Measurements from ENCODE around the gene FAM228B.
"Not testable (repeated sequence)": the region's sequence is repeated elsewhere in the genome, so short reads cannot be mapped to it uniquely, and the experiment has no call there.

Gene FAM228B

GRCh38 chr2:24104110-24104650, 19.1 kb upstream of the FAM228B start:
- no peak for DNase-seq

GRCh38 chr2:24104906-24105305, 18.4 kb upstream of the FAM228B start:
- DNase-seq = no peak

GRCh38 chr2:24105816-24106215, 17.5 kb upstream of the FAM228B start:
- DNase-seq = no peak

GRCh38 chr2:24106786-24107185, 16.5 kb upstream of the FAM228B start:
- no peak for DNase-seq

GRCh38 chr2:24107336-24107735, 15.9 kb upstream of the FAM228B start:
- no peak for DNase-seq

- not testable (repeated sequence) for DNase-seq
These were observed 13.8 kb upstream of the FAM228B start for GRCh38 chr2:24109431-24109830.

GRCh38 chr2:24110660-24111303, 12.5 kb upstream of the FAM228B start:
- no peak for DNase-seq

- no peak for DNase-seq
These were observed 11.8 kb upstream of the FAM228B start for GRCh38 chr2:24111407-24111901.

- no peak for DNase-seq
These were observed 8.2 kb upstream of the FAM228B start for GRCh38 chr2:24115057-24115456.

GRCh38 chr2:24117902-24118301, 5.4 kb upstream of the FAM228B start:
- DNase-seq = no peak

- DNase-seq = no peak
These were observed 2.2 kb upstream of the FAM228B start for GRCh38 chr2:24121066-24121465.

GRCh38 chr2:24121469-24121868, 1.8 kb upstream of the FAM228B start:
- DNase-seq = no peak

- no peak for DNase-seq
These were observed 689 bp upstream of the FAM228B start for GRCh38 chr2:24122366-24123194.

- DNase-seq = peak; percentile 7
These were observed 782 bp downstream of the FAM228B start for GRCh38 chr2:24123922-24124580.

- no peak for DNase-seq
These were observed 2.7 kb downstream of the FAM228B start for GRCh38 chr2:24125956-24126355.

GRCh38 chr2:24132543-24132942, 9.3 kb downstream of the FAM228B start:
- no peak for DNase-seq

GRCh38 chr2:24140305-24140704, 17.0 kb downstream of the FAM228B start:
- DNase-seq = not testable (repeated sequence)

GRCh38 chr2:24147364-24147763, 24.1 kb downstream of the FAM228B start:
- DNase-seq = no peak

GRCh38 chr2:24152413-24153197, 29.3 kb downstream of the FAM228B start:
- DNase-seq = no peak

GRCh38 chr2:24153478-24153877, 30.2 kb downstream of the FAM228B start:
- no peak for DNase-seq

- no peak for DNase-seq
These were observed 34.9 kb downstream of the FAM228B start for GRCh38 chr2:24158131-24158530.

GRCh38 chr2:24159708-24160107, 36.4 kb downstream of the FAM228B start:
- no peak for DNase-seq

GRCh38 chr2:24160761-24161160, 37.5 kb downstream of the FAM228B start:
- no peak for DNase-seq

All from activated T-cell treated with anti-CD3 and anti-CD28 coated beads for 4 hours (primary cell).